Mucosa of rectum (tissue), 2 donors: ENCODE results near the gene TMEM14B.
A peak's percentile ranks its signal among the peaks of the same experiment; 100 is the strongest.
"Not testable (repeated sequence)": the region's sequence is repeated elsewhere in the genome, so short reads cannot be mapped to it uniquely, and the experiment has no call there.

ENCODE experiments used
- H3K27ac ChIP-seq, 2 donors: one replicate each; pipeline ENCODE4 v1.7.0; 2013; ENCODE audit warnings: inconsistent platforms in 2 of 2, low read depth in 2 of 2, low read length in 2 of 2
- H3K27me3 ChIP-seq, 2 donors: one replicate each; pipeline ENCODE4 v1.7.0; 2013; ENCODE audit warnings: low read length in 2 of 2; ENCODE audit not compliant: control insufficient read depth in 2 of 2, insufficient read depth in 2 of 2
- H3K36me3 ChIP-seq, 2 donors: one replicate each; pipeline ENCODE4 v1.7.0; 2013; ENCODE audit warnings: low read length in 2 of 2; ENCODE audit not compliant: control insufficient read depth in 2 of 2, insufficient read depth in 2 of 2
- H3K4me1 ChIP-seq, 2 donors: one replicate each; pipeline ENCODE4 v1.7.0; 2013; ENCODE audit warnings: low read length in 2 of 2, mild to moderate bottlenecking in 1 of 2; ENCODE audit not compliant: control insufficient read depth in 2 of 2, insufficient read depth in 2 of 2
- H3K4me3 ChIP-seq, 2 donors: one replicate each; pipeline ENCODE4 v1.7.0; 2013; ENCODE audit warnings: low read length in 2 of 2
- H3K9ac ChIP-seq, 2 donors: one replicate each; pipeline ENCODE4 v1.7.0; 2013; ENCODE audit warnings: low read length in 2 of 2, low read depth in 1 of 2, mild to moderate bottlenecking in 1 of 2
- H3K9me3 ChIP-seq, 2 donors: one replicate each; pipeline ENCODE4 v1.7.0; 2013; ENCODE audit warnings: low read length in 2 of 2; ENCODE audit not compliant: control insufficient read depth in 2 of 2
- donor health status: healthy.
- donor health status: Normal muscosa, but diverticular disease.

The TMEM14B gene

DNA sequence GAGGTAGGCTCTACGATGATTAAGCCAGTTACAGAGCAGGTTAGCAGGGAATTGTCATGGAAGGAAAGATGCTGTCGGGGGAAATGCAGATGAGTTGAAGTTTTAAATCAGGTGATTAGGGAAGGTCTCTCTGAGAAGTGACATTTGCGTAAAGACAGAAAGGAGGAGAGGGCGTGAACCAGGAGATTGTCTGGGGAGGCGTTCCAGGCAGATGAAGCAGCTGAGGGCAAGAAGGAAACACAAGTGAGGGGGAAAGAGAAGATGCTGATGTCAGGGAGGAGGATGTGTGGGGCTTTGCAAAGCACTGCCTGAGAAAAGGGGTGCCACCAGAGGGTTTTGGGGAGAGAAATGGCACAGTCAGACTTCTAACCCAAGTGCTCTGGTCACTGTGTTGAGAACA is 2.5 kb upstream of the TMEM14B start:
- no peak overlapping the region for H3K4me3 ChIP-seq
- no peak overlapping the region for H3K27ac ChIP-seq
- no peaks in the 10 kb centered on the region for H3K27me3 ChIP-seq
- peaks cover 10 to 13% of the 10 kb centered on the region in 2 donors for H3K4me1 ChIP-seq
- no peaks in the 10 kb centered on the region for H3K9me3 ChIP-seq
- peaks cover 5 to 10% of the 10 kb centered on the region in 2 donors for H3K36me3 ChIP-seq
- no peak overlapping the region for H3K9ac ChIP-seq

DNA sequence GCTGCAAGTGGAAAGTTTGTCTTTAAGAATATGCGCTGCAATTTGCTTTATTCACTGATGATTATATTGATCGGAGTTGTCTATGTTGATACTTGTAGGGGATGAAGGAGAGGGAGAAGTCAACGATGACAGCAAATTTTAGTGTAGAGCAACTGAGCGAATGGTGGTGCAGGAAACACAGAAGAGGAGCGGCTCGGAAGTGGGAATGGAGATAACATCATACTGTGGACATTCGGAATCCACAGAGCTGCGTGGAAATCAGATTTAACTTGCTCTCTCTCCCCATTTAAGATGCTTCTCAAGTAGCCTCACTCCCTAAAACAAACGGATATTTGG is 722 bp upstream of the TMEM14B start:
- no peaks in the 10 kb centered on the region for H3K27me3 ChIP-seq
- peak overlapping the region; percentile 90 to 95 for H3K4me3 ChIP-seq
- no peaks in the 10 kb centered on the region for H3K9me3 ChIP-seq
- H3K4me1 ChIP-seq: peaks cover 10 to 13% of the 10 kb centered on the region in 2 donors
- peak overlapping the region; percentile 65 to 89 for H3K9ac ChIP-seq
- H3K36me3 ChIP-seq: peaks cover 8 to 19% of the 10 kb centered on the region in 2 donors
- H3K27ac ChIP-seq: peak overlapping the region; percentile 73 to 79

DNA sequence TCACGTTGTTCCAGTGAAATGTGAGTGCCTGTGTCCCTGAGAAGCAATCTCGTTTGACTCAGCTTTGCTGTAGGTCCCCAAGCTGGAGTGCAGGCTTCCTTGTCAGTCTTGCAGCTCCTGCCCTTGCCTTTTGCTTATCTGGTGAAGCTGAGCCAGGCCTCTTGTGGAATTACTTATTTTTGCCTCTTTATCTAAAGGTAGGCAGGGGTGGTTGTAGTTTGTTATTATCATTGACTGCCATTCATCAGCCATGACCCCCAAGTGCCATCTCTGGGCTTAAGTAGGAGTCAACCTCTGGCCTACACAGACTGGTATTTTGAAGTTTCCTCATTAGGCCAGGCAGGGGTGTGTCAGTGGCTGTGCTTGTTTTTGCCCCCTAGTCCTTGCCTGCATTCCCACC is 2.1 kb downstream of the TMEM14B start:
- peaks cover 10 to 13% of the 10 kb centered on the region in 2 donors for H3K4me1 ChIP-seq
- H3K36me3 ChIP-seq: peaks cover 19 to 43% of the 10 kb centered on the region in 2 donors
- H3K9me3 ChIP-seq: no peaks in the 10 kb centered on the region
- H3K9ac ChIP-seq: no peak overlapping the region
- H3K4me3 ChIP-seq: no peak overlapping the region
- no peak overlapping the region for H3K27ac ChIP-seq
- H3K27me3 ChIP-seq: no peaks in the 10 kb centered on the region

DNA sequence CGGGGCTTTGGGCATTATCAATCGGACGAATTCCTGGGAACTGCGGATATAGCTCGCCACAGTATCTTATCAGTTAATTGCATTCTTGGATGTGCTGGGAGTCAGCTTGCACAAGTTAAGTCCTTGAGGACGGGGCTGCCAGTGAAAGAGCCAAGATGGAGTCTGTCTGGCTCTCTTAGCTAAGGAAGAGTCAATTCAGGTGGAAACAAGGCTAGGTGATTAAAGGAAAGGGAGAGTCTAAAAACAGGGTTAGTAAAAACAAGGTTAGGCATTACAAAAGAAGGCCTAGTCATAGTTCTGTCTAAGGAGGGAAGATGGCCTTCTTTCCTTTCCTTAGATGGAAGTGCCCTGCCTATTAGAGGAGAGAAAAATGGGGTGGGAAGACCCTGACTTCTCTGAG is 3.0 kb downstream of the TMEM14B start:
- H3K4me3 ChIP-seq, H3K27ac ChIP-seq: not testable (repeated sequence)
- peaks cover 25 to 50% of the 10 kb centered on the region in 2 donors for H3K36me3 ChIP-seq

DNA sequence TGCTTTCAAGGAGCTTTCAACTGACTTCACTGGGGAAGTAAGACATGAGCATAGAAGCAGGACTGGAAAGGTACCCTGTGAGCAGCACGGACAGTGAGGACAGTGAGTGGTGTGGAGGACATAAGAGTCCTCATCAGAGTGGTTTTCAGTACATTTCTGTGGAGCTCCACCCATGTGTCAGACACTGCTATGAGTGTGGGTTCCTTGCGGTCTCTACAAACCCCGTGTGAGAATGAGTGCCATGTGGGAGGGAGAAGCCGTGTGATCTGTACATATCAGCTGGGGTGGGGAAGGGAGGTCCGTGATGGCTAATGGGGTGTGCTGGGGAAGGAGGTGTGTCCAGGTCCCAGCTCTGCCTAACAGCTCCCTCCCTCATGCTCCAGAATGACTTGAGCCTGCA is 4.2 kb downstream of the TMEM14B start:
- H3K36me3 ChIP-seq: peaks cover 30 to 54% of the 10 kb centered on the region in 2 donors
- not testable (repeated sequence) for H3K9ac ChIP-seq, H3K9me3 ChIP-seq, H3K27me3 ChIP-seq, H3K4me3 ChIP-seq, H3K27ac ChIP-seq
- peaks cover 10 to 13% of the 10 kb centered on the region in 2 donors for H3K4me1 ChIP-seq

More for the DNA sequence above, 3.0 kb downstream of the TMEM14B start:
- H3K9me3 ChIP-seq, H3K27me3 ChIP-seq, H3K9ac ChIP-seq: not testable (repeated sequence)
- peaks cover 10 to 13% of the 10 kb centered on the region in 2 donors for H3K4me1 ChIP-seq

DNA sequence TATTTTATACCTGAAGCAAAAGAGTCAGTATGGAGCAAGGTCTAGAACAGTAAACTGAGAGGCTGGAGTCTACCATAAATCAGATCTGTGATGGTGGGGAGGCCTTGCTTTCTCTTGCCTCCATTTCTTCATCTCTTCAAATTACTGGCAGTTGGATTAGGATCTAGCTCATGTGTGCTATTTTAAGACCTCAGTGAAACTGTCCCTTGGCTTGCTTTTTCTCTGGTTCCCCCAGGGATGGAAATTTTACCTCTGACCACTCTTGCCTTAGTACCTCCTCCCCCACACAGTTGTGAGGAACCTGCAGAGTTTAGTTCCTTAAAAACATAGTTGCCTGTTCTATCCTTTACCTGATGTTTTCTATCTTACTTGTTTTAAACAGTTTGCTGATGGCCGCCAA is 8.5 kb downstream of the TMEM14B start:
- Histone ChIP-seq H3K9me3 (no peaks in the 10 kb centered on the region), H3K36me3 (peaks cover 30 to 48% of the 10 kb centered on the region in 2 donors), H3K9ac (no peak overlapping the region)

DNA sequence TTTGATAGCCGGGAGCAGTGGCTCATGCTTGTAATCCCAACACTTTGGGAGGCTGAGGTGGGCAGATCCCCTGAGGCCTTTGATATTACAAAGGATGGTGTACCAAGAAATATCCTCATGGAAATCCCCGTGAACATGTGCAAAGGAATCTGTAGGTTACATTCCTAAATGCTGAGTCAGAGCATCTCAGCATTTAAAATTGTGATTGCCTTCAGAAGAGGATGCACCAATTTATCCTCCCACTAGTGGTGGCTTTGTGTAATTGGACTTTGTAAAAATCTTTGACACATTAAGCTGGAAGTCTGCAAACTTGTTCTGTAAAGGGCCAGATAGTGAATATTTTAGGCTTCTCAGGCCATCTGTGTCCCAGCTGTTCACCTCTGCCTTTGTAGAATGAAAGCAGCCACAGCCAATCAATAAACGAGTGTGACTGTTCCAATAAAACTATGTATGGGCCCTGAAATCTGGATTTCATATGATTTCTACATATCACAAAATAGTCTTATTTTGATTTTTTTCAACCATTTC is 11.8 kb downstream of the TMEM14B start:
- no peak overlapping the region for H3K9ac ChIP-seq
- no peak overlapping the region for H3K4me3 ChIP-seq
- no peaks in the 10 kb centered on the region for H3K27me3 ChIP-seq
- H3K9me3 ChIP-seq: no peaks in the 10 kb centered on the region
- H3K4me1 ChIP-seq: no peaks in the 10 kb centered on the region
- H3K27ac ChIP-seq: no peak overlapping the region
- H3K36me3 ChIP-seq: peaks cover 23 to 24% of the 10 kb centered on the region in 2 donors

More for the DNA sequence above, 8.5 kb downstream of the TMEM14B start:
- Histone ChIP-seq H3K4me3 (no peak overlapping the region), H3K27ac (no peak overlapping the region), H3K4me1 (no peaks in the 10 kb centered on the region), H3K27me3 (no peaks in the 10 kb centered on the region)

DNA sequence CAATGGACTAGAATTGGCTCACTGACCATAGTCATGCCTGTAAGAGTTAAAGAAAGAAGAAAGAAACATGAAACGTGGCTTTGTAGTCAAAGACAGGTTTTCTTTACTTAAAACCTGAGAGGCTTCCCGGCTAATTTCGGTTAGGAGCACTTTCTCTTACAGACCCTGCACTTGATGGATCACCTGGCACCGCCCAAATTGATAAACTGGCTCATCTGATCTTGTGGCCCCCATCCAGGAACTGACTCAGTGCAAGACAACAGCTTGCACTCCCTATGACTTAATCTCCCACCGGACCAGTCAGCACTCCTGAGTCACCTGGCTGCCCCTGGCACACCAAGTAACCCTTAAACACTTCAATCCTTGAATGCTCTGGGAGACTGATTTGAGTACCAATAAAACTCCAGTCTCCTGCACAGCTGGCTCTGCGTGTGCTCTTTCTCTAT is 12.3 kb downstream of the TMEM14B start:
- no peak overlapping the region for H3K27ac ChIP-seq

DNA sequence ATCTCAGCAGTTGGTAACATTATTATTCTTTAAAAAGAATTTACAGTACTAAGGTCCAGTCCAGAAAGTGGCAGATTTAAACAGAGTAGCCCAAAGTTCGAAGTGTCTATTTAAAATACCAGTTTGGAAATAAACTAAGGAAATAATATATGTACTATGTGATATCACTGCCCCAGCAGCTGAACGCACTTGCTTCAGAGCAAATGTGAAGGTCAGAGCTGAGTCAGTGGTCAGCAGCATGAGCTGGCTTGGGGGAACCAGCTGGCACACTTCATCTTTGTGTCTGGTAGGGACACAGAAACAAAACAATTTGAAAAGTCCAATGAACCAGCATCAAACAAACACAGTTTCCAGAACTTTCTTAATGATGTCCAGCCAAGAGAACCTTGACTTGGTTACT is 15.4 kb downstream of the TMEM14B start:
- H3K4me1 ChIP-seq: no peaks in the 10 kb centered on the region
- H3K27ac ChIP-seq: no peak overlapping the region
- no peak overlapping the region for H3K9ac ChIP-seq
- H3K4me3 ChIP-seq: no peak overlapping the region
- no peaks in the 10 kb centered on the region for H3K9me3 ChIP-seq
- peaks cover 5 to 9% of the 10 kb centered on the region in 2 donors for H3K36me3 ChIP-seq
- H3K27me3 ChIP-seq: no peaks in the 10 kb centered on the region

More for the DNA sequence above, 12.3 kb downstream of the TMEM14B start:
- no peaks in the 10 kb centered on the region for H3K4me1 ChIP-seq
- no peaks in the 10 kb centered on the region for H3K9me3 ChIP-seq
- H3K9ac ChIP-seq: no peak overlapping the region
- no peak overlapping the region for H3K4me3 ChIP-seq
- H3K27me3 ChIP-seq: no peaks in the 10 kb centered on the region
- peaks cover 18 to 19% of the 10 kb centered on the region in 2 donors for H3K36me3 ChIP-seq

DNA sequence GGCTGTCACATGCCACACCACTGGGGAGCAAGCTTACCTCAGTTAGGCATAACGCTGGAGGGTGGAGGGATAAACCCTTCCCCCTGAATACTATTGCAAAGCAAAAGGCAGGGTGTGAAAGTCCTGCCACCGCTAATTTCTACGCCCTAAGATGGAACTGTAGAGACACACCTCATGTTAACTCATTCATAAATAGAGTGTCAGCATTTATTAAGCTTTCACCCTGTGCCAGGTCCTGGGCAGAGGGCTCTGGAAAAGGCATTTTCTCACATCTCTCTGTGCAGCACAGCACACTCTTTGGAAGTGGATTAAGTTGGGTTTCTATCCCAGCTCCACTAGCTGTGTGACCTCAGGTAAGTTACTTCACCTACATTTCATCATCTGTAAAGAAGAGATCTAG is 21.8 kb downstream of the TMEM14B start:
- H3K27ac ChIP-seq: no peak overlapping the region
- no peak overlapping the region for H3K9ac ChIP-seq
- no peaks in the 10 kb centered on the region for H3K4me1 ChIP-seq
- no peaks in the 10 kb centered on the region for H3K9me3 ChIP-seq
- H3K27me3 ChIP-seq: no peaks in the 10 kb centered on the region
- H3K36me3 ChIP-seq: peaks cover 0 to 13% of the 10 kb centered on the region in 2 donors
- H3K4me3 ChIP-seq: no peak overlapping the region
